ENCODE data around the gene LTB4R2. TPM values are rescaled to one million over a fixed set of nuclear protein-coding genes. Genes with fewer than 3 reads are reported as not detected.

Gene LTB4R2
- polyA plus RNA-seq, 1 experiment, result 1.6 TPM

DNA sequence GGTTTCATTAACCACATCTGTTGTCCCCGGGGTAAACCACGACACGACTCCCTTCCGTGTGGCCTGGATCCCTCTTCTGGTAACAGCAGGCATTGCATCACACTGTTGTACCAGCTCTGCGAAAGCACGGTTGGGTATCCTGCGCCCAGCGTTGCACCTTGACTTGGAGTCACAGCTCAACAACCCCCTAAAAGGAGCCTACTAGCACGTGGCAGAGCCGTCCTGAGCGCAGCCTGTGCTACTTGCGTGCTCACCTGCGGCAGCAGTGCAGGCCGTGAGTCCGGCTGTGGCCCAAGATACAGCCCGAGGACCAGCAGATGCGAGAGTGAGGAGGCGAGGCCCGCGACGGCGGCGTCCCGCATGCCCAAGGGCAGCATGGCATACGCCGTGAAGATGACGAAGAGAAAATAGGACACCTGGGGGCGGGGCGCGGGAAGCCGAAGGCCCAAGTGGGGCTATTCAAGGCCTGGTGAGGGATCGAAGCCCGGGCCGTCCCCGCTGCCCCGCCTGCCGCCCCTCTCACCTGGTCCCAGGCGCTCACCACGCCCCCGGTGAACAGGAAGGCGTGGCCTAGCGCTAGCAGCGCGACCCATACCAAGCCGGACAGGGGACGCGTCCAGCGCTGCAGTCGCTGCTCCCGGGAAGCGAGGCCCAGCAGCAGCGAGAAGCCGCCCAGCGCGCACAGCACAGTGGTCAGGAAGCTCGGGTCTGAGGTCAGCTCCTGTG lies 22.5 kb downstream of the LTB4R2 start:
- TF ChIP-seq, protein P1, sequence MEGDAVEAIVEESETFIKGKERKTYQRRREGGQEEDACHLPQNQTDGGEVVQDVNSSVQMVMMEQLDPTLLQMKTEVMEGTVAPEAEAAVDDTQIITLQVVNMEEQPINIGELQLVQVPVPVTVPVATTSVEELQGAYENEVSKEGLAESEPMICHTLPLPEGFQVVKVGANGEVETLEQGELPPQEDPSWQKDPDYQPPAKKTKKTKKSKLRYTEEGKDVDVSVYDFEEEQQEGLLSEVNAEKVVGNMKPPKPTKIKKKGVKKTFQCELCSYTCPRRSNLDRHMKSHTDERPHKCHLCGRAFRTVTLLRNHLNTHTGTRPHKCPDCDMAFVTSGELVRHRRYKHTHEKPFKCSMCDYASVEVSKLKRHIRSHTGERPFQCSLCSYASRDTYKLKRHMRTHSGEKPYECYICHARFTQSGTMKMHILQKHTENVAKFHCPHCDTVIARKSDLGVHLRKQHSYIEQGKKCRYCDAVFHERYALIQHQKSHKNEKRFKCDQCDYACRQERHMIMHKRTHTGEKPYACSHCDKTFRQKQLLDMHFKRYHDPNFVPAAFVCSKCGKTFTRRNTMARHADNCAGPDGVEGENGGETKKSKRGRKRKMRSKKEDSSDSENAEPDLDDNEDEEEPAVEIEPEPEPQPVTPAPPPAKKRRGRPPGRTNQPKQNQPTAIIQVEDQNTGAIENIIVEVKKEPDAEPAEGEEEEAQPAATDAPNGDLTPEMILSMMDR (IDR thresholded peaks at IDR 0.05; ENCODE audit: insufficient read depth, low read depth, low read length), result peak; percentile 84
- H3K36me3 ChIP-seq (ENCODE audit: control insufficient read depth, insufficient read depth, low read length), result no peaks in the 10 kb centered on the region; the same call in 1 of the 2 replicates
- POLR2A ChIA-PET, result no interaction called here
- DNase-seq (ENCODE audit: low read depth), result no peak
- H3K4me3 ChIP-seq (ENCODE audit: low read depth, low read length), result no peak overlapping the region
- no peaks in the 10 kb centered on the region for H3K27me3 ChIP-seq (ENCODE audit: control insufficient read depth, insufficient read depth, low read length)
- CTCF ChIA-PET, result interaction anchor here (0.6 to 16.8 kb wide), 33 partner anchors 8 to 651 kb away, joined by 3 to 491 read pairs (median 8); partner anchors contain the start of genes CBLN3, CIDEB, DHRS1 and KHNYN

DNA sequence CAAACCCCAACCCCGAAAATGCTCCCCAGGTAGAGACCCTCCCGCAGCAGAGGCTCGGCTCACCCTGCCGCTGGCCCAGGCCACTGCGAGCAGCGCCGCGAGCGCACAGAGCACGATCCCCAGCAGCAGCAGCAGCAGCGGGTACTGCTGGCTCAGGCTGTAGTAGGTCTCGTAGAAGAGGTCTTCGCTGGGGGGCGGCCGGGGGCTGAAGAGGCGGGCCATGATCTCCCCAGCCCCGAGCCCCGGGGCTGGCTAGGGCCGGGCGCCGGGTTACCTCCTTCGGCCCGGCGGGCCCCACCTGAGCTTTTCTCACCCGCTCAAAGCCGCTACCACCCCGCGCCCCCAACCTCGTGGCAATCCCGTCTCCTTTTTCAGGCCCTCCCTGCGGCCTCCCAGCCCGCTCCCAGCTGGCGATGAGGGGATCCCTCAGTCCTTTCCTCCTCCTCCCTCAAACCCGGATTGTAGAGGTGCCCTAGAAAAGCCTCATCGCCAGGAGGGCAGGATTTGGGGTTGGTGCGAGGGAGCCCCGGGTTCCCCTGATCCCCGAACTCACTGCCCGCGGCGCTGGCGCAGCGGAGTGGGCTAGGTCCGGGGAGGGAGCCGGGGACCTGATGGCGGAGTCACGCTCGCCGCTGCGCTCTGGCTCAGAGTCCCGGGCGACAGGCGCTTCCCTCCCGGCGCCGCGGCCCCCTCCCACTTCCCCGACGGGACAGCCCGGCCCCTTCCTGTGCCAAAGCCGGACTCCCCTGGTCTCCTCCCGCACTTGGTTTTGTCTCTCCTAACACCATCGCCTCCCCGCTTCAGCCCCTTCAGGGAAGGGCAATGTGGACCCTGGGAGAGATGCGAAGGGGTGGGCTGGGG lies 24.7 kb downstream of the LTB4R2 start, which contains the start of gene ADCY4:
TSS of gene ADCY4 (minus strand) at position 641 of the 861 bp plus-strand sequence. CDS start at position 222, 419 bp downstream.
- no peaks in the 10 kb centered on the region for H3K36me3 ChIP-seq (ENCODE audit: control insufficient read depth, insufficient read depth, low read length)
- peaks cover 2% of the 10 kb centered on the region for H3K27me3 ChIP-seq (ENCODE audit: control insufficient read depth, insufficient read depth, low read length)
- H3K4me3 ChIP-seq (ENCODE audit: low read depth, low read length), result peak within 1 kb of the TSS; percentile 35
- POLR2A ChIA-PET, result interaction anchor here (1.5 to 1.6 kb wide), 2 partner anchors 96 to 102 kb away, joined by 4 to 9 read pairs; partner anchors contain the start of gene KHNYN
- CTCF ChIA-PET, result interaction anchor here (1.2 to 16.8 kb wide), 17 partner anchors 11 to 205 kb away, joined by 3 to 491 read pairs (median 33); partner anchors contain the start of genes CBLN3, CIDEB, KHNYN and LTB4R
- no peak for DNase-seq (ENCODE audit: low read depth)
- TF ChIP-seq, protein P1 (IDR thresholded peaks at IDR 0.05; ENCODE audit: insufficient read depth, low read depth, low read length), result no peak

DNA sequence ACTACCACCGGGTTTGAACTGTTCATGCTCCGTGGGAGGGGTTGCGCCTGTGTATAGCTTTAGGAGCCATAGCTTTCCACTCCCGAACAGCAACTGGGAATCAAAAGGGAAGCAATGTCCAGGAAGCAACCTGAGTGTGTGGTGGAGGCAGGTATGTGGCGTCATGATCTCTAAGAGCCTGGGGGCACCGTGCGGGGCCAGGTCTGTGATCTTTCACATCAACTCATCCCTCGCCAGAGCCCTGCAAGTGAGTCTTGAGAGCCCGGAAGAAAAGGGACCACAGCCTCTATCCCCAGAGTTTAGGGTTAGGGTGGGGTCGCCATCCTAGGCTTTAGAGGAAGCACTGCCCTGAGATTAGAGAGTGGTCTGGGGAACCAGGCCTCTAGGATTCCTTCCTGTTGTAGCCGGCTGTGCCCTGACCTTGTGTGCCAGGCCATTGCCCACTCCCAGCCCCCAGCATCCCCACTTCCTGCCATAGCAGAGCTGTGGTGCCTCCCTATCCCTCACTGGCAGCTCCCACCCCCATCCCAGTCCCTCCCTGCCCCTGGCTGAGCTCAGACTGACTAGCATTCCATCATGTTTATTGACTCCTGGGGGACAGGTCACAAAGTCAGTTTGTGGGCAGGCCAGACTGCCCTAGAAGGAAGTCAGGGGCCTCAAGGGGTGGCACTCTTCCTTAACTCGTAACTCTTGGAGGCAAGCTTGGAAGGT lies 25.7 kb downstream of the LTB4R2 start:
- CTCF ChIA-PET, result interaction anchor here (1.2 to 16.8 kb wide), 8 partner anchors 11 to 106 kb away, joined by 3 to 491 read pairs (median 7); partner anchors contain the start of genes CBLN3, CIDEB, KHNYN and NFATC4
- Histone ChIP-seq H3K27me3 (ENCODE audit: control insufficient read depth, insufficient read depth, low read length) (peaks cover 5% of the 10 kb centered on the region), H3K4me3 (ENCODE audit: low read depth, low read length) (no peak overlapping the region), H3K36me3 (ENCODE audit: control insufficient read depth, insufficient read depth, low read length) (no peaks in the 10 kb centered on the region)
- POLR2A ChIA-PET, result interaction anchor here (0.5 to 1.1 kb wide), 2 partner anchors 96 to 1035 kb away, joined by 3 to 4 read pairs; no protein-coding TSS in a partner anchor
- TF ChIP-seq, protein P1 (IDR thresholded peaks at IDR 0.05; ENCODE audit: insufficient read depth, low read depth, low read length), result no peak
- no peak for DNase-seq (ENCODE audit: low read depth)

DNA sequence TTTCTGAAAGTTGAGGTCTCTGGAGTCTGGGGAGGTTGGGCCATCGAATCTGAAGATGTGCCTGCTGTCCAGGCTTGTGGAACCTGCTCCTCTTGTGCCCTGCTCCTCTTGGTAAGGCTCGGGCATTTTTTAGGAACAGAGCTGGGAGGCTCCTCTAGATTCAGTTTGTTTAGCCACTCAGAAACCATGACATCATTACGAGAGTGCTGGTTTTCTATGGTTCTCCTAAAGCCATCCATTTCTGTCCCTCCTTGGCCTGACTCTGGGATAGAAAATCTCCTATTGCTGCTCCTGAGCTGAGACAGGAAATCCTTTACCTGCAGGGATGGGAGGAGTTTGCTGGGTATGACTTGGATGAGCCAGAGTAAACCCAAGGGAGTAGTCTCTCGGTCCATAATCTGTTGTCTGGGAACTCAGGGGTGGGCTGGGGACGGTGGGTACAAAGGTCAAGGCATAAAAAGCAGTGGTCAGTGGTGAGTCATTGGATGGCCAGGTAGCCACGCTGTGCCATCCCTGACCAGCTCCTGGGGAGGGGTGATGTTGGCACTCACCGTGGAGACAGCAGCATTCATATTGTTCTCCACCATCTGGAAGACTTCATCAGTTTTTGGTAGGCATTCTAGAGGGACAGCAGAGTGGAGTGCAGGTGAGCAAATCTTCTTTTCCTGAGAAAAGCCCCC lies 27.3 kb downstream of the LTB4R2 start:
- TF ChIP-seq, protein P1 (IDR thresholded peaks at IDR 0.05; ENCODE audit: insufficient read depth, low read depth, low read length), result no peak
- no peak overlapping the region for H3K4me3 ChIP-seq (ENCODE audit: low read depth, low read length)
- CTCF ChIA-PET, result interaction anchor here (0.8 to 16.8 kb wide), 9 partner anchors 10 to 104 kb away, joined by 3 to 491 read pairs (median 9); partner anchors contain the start of genes CBLN3, CIDEB, KHNYN and NFATC4
- DNase-seq (ENCODE audit: low read depth), result no peak
- no peaks in the 10 kb centered on the region for H3K36me3 ChIP-seq (ENCODE audit: control insufficient read depth, insufficient read depth, low read length)
- H3K27me3 ChIP-seq (ENCODE audit: control insufficient read depth, insufficient read depth, low read length), result peaks cover 5% of the 10 kb centered on the region
- POLR2A ChIA-PET, result no interaction called here

All from BJ (cell line).